A673 (cell line): ENCODE data around the gene OPRM1.

Source experiments
- EZH2 ChIP-seq: fragments of 200-600 bp; sonication (generic); IDR thresholded peaks from 2 replicates; pipeline ENCODE4 v1.6.1; 2017; ENCODE audit warnings: borderline replicate concordance, low read depth, mild to moderate bottlenecking, mixed read lengths, antibody characterized with exemption, low read length; ENCODE audit not compliant: poor library complexity, severe bottlenecking
- TF ChIP-seq, protein P1 (sequence below): fragments of 300-800, 200-600 bp; sonication (generic); conservative IDR thresholded peaks from 2 replicates; pipeline ENCODE4 v1.5.1; 2017; ENCODE audit warnings: low read depth, mild to moderate bottlenecking, antibody characterized with exemption, low read length, moderate library complexity, mixed read lengths

DNA sequence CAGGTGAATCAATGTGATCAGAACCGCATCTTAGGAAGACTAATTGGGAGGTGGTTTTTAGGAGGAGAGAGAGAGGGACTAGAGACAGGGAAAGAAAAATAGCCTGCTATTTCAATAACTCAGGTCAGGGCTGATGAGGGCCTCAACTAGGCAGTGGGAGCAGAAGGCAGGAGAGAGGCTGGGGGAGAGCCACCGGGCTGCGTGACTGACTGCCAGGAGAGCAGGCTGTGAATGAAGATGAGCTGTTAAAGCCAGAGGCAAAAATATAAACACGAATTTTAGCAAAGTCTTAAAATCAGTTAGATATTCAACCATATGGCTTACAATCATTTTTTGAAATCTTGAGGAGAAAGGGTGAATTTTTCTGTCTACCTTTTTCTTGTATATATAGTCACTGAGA is 168.0 kb downstream of the OPRM1 start:
- TF ChIP-seq EZH2, result no peak
- TF ChIP-seq, protein P1, sequence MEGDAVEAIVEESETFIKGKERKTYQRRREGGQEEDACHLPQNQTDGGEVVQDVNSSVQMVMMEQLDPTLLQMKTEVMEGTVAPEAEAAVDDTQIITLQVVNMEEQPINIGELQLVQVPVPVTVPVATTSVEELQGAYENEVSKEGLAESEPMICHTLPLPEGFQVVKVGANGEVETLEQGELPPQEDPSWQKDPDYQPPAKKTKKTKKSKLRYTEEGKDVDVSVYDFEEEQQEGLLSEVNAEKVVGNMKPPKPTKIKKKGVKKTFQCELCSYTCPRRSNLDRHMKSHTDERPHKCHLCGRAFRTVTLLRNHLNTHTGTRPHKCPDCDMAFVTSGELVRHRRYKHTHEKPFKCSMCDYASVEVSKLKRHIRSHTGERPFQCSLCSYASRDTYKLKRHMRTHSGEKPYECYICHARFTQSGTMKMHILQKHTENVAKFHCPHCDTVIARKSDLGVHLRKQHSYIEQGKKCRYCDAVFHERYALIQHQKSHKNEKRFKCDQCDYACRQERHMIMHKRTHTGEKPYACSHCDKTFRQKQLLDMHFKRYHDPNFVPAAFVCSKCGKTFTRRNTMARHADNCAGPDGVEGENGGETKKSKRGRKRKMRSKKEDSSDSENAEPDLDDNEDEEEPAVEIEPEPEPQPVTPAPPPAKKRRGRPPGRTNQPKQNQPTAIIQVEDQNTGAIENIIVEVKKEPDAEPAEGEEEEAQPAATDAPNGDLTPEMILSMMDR, result no peak
